HG02763 (cell line): ENCODE results near the gene TEX53.

ENCODE experiments used
- ATAC-seq: cut with Tn5 transposase; IDR thresholded peaks from one replicate; pipeline ENCODE4 v1.9.1; 2021; ENCODE audit warnings: mild to moderate bottlenecking, moderate library complexity; ENCODE audit not compliant: unreplicated experiment

Gene TEX53

DNA sequence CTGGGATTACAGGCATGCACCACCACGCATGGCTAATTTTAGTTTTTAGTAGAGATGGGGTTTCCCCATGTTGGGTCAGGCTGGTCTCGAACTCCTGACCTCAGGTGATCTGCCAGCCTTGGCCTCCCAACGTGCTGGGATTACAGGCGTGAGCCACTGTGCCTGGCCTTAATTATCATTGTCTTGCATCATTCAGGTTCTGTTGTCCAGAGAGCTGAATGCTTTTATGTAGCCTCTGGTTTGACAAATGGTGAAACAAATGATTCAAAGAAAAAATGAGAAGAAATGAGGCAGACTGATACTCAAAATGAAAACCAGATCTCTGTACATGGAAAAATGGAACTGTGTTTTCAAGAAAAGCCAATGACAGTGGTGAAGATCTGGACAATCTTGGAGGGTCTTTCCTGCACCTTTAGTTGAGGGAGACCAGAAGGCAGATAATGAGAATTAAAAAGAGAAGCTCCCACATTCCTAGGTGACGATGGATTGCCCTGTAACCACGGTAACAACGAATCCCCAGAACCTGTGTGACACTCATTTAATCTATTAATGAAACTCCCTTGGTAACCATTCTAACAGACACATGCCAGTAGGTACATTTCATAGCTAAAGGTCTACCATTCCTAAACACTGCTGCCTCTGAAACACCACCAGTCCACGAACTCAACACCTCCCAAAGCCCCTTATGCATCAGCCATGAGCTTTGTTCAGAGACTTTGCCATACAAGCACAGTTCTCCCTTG is 22.8 kb upstream of the TEX53 start:
- ATAC-seq: no peak

DNA sequence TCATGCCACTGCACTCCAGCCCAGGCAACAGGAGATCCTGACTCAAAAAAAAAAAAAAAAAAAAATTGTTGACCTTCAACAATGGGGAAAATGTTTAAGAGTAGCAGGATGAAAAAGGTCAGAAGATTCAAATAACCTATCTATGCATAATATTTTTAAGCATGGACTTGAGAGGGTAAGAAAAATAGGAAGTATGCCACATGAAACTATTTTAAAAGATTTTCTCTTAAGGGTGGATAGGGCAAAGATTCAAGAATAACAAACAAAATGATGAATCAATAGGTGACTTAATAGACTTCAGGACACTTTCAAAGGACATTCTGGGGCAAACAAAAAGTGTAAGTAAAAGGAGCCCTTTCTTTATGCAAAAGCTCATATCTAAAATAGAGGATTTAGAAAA is 21.2 kb upstream of the TEX53 start:
- no peak for ATAC-seq

DNA sequence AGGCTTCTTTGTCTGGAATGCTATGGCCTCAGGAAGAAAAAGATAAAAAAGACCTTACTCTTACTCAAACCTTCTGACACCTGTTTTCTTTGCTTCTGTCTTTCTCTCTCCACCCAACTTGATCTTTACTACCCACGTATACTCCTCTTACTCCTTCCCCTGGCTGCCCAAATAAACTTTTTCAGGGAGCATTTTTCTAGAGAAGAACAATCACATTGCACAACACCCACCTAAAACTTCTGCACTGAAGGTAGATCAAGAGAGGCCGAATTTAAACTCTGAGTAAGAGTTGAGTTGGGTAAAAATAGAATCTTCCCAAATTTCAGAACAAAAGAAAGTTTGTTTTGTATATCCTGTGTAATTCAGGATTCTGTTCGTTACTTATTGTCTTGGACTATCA is 20.5 kb upstream of the TEX53 start:
- no peak for ATAC-seq

DNA sequence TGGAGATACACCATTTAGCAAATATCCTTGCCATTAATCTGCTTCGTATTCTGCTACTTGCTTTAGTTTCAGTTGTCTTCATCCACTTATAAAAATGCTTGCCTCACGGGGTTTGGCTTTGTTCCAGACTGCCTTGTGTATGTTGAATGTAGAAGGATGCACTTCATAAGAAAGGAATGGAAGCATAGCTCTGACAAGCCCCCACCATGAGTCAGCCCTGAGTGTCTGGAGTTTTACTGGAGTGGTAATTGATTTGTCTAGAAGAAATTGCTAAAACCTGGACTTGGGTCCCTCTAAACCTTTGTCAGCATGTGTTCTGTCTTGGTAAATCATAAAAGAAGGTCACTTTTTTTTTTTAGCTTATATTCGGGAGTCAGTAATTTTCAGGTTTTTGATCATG is 19.8 kb upstream of the TEX53 start:
- ATAC-seq: no peak

DNA sequence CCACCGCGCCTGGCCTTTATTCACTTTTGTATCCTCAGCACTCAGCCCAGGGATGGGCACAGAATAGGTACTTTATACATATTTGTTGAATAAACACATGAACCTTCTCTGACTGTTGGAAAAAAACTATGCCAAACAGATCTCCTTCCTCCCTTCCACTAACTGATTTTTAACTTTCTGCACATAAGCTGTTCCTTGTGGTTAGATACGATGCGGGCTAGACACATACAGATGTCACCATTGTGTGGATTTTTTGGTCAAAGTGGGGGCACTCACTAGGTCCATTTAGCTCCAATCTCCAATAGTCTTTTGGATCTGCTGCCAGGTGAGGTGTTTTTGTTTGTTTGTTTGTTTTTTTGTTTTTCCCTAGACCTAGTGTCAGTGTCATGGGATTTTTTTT is 19.3 kb upstream of the TEX53 start:
- ATAC-seq: no peak

DNA sequence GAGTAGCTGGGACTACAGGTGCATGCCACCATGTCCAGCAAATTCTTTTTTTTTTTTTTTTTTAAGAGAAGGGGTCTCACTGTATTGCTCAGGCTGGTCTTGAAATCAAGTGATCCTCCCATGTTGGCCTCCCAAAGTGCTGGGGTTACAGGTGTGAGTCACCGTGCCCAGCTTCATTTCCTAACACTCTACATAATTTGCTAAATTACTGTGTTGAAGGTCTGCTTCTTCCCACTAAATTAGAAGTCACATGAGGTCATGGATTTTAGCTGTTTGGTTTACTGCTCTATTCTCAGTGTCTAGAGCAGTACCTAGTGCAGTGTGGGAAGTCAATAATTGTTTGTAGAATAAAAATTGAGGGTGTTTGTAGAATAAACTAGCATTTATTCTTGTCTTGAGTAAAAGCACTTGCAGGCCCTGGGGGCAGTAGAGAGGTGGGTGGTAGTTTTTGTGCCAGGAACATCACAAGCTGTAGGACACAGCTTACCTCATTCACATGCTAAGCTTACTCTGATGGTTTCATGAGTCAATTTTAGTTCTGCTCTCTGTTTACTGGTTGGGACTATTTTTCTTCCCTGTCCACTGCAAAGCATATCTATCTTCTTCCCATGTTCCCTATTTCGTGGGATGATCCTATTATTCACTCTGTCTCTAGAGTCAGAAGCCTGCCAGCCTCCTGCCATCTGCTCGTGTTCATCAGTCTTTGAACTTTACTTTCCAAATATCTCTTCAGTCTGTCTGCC is 17.4 kb upstream of the TEX53 start:
- no peak for ATAC-seq

DNA sequence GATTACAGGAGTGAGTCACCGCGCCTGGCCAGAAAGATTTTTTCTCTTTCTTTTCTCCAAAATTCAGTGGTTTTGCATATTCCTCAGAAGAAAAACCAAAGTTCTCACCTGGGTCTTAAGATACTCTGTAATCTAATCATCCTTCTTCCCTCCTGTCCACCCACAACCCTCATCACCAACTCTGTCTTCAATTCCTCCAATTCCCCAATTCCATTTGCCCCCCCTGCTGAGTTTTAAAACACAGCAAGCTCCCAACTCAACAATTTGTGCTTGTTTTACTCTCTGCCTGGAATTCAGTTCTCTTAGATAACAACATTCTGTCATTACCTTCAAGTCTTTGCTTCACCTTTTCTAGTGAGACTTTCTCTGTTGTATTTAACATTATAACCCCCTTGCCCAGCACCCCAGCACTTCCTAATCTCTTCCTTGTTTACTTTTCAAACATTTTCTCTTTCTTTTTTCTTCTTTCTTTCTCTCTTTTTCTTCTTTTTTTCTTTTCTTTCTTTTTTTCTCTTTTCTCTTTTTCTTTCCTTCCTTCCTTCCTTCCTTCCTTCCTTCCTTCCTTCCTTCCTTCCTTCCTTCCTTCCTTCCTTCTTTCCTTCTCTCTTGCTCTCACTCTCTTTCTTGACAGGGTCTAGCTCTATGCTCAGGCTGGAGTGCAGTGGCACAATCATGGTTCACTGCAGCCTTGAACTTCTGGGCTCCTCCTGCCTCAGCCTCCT is 16.6 kb upstream of the TEX53 start:
- ATAC-seq: no peak

DNA sequence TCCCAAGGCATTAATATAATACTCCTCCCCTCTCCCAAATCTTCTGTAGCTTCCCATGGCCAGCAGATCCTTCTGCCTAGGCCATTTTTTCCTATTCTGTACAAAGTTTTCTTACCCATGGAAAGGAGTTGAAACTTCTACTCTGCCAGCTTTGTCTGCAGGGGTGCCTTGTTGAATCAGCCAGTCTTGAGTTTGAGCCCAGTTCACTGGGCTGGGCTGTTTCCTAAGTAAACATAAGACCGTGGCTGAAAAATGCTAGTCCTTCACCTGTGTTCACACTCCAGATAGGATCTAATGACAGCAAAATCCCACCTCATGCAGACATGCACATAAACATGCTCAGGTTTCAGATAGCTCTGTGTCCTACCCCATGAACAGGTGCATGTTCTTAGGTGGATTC is 14.0 kb upstream of the TEX53 start:
- no peak for ATAC-seq

DNA sequence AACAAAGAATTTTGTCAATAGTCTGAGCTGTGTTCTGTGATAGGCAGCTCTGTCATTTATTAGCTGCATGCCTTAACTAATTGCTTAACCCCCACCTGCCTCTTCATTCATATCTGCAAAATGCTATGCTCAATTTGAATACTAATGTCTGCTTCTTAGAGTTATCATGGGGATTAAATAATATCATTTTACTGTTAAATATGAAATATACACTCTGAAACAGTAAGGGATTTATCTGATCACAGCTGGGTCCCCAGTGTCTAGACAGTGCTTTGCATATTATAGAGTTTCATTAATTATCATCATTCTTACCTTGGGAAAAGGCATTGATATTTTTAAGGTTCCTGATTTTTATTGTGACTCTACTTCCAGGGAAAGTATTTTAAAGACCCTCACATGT is 12.4 kb upstream of the TEX53 start:
- ATAC-seq: no peak

DNA sequence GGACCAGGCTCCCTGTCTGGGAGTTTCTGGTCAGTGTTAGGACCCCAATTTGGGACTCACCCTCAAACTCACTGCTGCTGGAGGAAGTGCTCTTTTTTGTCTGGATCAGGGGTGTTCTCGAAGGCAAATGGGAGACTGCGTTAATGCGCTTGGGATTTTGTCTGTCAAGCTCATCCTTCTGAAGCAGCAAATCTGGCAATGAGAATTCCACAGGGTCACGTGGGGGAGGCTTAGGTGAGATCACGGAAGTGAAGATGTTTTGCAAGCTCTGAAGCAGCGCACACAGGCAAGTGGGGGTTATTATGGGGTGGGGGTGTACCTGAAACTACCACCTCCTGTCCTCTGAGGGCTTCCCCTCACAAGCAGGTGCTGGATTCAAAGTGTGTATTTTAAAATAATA is 10.5 kb upstream of the TEX53 start:
- ATAC-seq: no peak

DNA sequence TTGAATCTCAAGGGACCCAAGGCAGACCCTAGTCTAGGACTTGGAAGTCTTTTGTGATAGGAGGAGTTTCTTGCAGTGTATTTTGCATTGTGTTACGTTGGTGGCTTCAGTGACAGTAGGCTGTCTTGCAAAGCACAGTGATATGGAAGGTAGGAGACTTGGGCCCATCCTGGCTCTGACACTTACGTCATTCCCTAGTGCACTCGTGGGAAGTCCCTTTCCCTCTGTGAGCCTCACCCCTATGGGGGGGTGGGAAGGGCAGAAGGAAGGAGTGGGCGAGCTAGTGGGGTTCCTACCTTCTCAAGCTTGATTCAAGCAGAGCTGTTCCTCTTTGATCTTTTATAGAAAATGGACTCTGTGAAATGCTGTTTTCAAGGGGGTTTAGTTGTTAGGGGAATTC is 9.2 kb upstream of the TEX53 start:
- ATAC-seq: no peak

DNA sequence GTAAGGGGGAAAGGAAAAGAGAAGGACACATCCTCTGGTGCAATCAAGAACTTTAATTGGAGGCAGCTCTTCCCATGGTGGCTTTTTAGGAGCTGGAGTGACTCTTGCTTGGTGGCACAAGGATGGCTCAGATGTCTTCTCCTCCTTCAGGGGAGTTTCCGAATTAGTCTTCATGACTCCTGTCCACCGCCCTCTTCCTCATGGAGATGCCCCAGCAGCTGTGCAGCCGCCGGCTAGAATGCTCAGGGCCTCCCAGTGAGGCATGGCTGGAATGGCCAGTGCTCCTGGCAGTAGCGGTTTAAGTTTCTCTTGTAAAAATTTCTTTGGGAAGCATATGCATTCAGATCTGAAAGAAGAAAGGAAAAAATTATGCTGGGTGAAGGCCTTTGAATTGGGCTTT is 8.8 kb upstream of the TEX53 start:
- no peak for ATAC-seq

DNA sequence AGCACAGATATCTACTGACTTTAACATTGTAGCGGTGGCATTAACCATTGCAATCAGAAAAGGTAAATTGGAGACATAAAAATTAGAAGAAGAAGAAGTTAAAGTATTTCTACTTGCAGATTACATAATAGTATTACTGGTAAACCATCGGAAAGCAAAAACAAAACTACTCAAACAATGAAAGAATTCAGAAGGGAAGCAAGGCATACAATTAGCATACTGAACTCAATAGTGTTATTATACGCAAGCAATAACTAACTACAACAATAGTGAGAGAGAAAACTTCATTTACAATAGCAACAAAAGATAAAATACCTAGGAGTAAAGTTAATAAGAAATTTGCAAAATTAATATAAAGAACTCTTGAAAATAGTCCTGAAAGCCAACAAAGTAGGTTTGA is 6.6 kb upstream of the TEX53 start:
- ATAC-seq: no peak

DNA sequence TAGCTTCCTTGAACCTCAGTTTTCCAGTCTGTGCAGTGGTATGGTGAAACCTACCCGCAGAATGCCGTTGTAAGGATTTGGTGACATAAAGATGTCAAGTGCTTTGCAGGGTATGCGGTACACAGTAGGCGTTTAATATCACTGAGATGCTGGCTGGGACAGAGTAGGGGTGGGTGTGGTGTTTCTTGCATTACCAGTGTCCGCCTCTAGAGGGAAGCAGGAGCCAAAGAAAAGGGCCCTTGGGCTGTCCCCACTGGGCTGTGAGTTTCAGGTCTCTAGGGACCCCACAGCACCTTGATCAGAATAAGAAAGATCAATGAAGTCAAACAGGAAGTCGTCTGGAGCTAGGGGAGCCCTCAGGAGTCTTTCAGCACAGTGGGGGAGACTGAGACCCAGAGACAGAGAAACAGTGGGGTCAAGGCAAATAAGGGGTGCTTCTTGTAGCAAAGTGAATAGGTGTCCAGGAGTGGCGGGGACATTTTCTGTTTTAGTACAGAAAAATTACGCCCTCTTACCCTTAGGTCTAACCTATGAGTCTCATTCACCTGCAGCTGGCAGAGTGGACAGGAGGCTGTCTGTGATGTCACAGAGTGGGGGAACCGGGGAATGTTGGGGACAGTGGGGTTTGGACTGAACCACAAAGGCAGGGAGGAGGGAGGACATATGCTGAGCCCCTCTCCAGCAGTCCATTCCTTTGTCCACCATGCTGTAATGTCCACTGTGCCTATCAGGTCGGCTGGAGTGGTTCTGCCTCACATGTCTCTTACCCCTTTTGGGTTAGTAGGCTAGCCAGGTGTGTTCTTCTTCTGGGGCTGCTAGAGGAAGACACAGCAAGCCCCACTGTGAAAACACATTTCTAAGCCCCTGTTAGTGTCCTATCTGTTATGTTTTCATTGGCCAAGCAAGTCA is 4.7 kb upstream of the TEX53 start:
- ATAC-seq: no peak

DNA sequence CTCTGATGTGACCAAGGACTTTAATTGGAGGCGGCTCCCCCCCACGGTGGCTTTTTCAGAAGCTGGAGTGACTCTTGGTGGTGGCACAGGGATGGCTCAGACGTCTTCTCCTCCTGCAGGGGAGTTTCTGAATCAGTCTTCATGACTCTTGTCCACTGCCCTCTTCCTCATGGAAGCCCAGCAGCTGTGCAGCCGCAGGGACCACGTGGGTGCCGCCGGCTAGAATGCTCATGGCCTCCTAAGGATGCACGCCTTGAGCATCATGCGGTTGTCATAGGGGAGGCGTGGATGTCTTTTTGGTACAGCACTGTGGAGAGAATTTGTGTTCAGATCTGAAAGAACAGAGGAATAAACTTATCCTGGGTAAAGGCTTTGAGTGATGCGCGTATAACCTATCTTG is 1.3 kb downstream of the TEX53 start:
- ATAC-seq: no peak

DNA sequence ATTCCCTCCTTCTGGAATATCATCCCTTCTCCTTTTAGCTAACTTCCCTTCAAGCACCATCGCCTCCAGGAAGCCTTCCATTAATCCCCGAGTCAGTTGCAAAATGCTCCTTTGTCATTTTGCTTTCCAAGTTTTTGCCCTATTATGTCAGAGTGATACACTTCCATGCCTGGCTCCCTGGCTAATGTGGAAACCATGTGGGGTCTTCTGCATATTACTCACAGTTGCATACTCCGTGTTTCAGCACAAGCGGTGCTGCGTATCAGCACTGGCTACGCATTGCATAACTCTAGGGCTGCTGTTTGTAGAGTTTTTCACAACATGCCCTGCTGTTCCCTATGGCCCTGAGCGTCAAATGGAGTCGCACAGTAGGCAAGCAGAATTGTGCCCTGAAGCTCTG is 1.9 kb downstream of the TEX53 start:
- ATAC-seq: no peak

DNA sequence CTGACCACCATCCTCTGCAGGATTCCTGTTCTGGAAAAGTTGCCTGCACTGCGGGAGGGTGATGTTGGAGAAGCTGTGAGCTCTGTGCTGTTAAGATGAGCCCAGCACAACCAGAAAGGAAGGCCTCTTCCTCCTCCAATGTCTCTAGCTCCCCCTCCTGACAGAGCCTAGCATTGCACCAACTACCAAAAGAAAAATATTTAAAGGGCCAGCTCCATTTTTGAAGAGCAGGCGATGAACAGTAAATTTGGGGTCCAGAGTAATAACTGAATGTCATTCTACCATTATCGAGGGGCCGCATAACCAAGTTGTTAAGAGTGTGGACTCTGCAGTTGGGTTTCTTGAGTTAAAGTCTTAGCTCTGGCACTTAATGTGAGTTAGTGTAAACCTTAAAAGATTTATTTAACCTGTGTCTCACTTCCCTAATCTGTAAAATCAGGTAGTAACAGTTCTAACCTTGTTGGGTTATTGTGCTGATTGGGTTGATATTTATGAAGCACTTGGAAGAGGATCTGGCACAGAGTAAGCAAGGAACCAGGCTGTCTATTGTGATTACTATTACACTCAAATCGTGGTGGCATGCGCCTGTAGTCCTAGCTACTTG is 3.9 kb downstream of the TEX53 start:
- no peak for ATAC-seq

DNA sequence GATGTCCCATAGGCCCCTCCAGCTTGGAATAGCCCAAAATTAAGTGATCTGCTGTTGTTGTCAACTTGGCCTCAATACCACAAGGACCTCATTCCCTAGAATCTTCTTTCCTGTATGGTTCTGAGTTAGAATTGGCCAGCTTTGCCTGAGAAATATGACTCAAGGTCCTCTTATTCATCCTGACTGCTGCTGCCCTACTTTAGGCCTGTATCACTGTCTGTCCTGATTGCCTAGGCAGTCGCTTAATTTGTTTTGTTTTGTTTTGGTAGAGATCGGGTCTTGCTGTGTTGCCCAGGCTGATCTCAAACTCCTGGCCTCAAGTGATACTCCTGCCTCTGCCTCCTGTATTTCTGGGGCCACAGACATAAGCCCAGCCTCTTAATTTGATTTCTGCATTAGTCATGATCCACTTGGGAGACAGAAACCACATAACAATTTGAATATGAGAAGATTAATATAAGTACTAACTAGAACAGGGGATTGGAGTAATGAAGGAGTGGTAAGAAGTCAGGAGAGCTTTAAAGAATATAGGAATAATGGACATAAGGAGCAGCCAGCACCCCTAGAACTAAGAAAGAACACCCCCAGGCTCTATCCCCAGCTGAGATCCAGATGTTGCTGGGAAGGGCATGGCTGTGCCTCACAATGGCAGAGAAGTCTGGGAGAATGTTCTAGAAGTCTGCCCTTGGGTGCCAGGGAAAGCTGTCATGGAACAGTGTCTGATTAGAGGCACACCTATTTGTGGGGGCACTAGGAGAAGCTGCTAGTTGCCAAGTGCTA is 4.6 kb downstream of the TEX53 start:
- ATAC-seq: no peak

DNA sequence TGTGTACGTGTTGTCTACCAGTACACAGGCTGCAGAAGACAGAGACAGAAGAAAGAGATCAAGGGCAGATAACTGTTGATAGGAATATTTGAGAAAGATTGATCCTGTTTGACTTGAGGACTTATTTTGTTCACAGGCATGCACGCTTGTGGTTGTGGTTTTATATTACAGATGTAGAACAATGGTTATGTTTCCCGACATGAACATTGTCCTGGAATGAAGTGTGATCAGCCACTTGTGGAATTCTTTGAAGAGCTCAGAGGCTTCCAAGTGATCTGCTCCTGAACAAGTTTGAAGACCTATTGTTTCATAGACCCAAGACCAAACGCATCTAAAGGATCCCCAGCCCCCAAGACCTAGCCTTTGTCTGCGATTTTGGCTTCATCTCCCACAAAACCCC is 13.7 kb downstream of the TEX53 start:
- no peak for ATAC-seq

DNA sequence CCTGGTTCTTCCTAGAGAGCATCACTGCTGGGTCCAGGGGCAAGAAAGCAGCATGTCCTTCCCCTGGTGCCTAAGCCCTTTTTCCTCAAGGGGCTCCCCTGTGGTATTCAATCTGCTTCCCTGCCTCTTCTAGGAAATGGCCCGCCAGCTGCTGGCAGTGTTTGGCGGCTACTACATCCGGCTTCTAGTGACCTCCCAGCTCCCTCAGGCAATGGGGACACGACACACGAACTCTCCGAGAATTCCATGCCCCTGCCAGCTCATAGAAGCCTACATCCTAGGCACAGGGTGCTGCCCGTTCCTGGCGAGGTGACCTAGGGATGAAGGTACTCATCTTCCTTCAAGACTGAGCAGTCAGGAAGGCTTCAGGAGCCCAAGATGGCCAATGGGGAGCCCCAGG is 14.6 kb downstream of the TEX53 start:
- no peak for ATAC-seq
